ENCODE measurements around the gene AQP11. TPM values are rescaled to one million over a fixed set of nuclear protein-coding genes. Genes with fewer than 3 reads are reported as not detected.

The AQP11 gene
- total RNA-seq, 1 donor from 2014 or later: 1.6 TPM

DNA sequence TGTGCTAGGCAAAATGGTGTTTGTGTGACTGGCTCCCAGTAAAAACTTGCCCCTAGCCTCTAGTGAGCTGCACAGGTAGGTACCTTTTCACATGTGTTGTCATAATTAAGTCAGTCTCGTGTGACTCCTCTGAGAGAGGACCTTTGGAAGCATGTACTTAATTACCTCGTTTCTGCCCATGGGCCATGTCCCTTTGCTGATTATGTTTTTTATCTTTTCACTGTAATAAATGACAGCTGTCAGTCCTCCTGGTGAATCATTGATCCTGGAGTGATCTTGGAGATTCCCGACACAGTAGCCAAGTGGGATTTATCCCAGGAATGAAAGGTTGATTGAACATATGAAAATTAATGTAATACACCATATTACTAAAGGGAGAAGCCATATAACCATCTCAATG is 60.4 kb downstream of the AQP11 start:
- no peaks in the 10 kb centered on the region for H3K27me3 Mint-ChIP-seq (ENCODE audit: low read depth)
- no peak for DNase-seq (ENCODE audit: low spot score)
- H3K4me1 Mint-ChIP-seq (ENCODE audit: low read depth): peaks cover 2% of the 10 kb centered on the region
- H3K36me3 Mint-ChIP-seq (ENCODE audit: low read depth): no peaks in the 10 kb centered on the region
- H3K4me3 Mint-ChIP-seq (ENCODE audit: unreplicated experiment): no peak overlapping the region
- TF ChIP-seq, protein P1, sequence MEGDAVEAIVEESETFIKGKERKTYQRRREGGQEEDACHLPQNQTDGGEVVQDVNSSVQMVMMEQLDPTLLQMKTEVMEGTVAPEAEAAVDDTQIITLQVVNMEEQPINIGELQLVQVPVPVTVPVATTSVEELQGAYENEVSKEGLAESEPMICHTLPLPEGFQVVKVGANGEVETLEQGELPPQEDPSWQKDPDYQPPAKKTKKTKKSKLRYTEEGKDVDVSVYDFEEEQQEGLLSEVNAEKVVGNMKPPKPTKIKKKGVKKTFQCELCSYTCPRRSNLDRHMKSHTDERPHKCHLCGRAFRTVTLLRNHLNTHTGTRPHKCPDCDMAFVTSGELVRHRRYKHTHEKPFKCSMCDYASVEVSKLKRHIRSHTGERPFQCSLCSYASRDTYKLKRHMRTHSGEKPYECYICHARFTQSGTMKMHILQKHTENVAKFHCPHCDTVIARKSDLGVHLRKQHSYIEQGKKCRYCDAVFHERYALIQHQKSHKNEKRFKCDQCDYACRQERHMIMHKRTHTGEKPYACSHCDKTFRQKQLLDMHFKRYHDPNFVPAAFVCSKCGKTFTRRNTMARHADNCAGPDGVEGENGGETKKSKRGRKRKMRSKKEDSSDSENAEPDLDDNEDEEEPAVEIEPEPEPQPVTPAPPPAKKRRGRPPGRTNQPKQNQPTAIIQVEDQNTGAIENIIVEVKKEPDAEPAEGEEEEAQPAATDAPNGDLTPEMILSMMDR (IDR thresholded peaks at IDR 0.05): no peak
- no peaks in the 10 kb centered on the region for H3K9me3 Mint-ChIP-seq (ENCODE audit: low read depth)
- H3K27ac Mint-ChIP-seq (ENCODE audit: unreplicated experiment): no peak overlapping the region

DNA sequence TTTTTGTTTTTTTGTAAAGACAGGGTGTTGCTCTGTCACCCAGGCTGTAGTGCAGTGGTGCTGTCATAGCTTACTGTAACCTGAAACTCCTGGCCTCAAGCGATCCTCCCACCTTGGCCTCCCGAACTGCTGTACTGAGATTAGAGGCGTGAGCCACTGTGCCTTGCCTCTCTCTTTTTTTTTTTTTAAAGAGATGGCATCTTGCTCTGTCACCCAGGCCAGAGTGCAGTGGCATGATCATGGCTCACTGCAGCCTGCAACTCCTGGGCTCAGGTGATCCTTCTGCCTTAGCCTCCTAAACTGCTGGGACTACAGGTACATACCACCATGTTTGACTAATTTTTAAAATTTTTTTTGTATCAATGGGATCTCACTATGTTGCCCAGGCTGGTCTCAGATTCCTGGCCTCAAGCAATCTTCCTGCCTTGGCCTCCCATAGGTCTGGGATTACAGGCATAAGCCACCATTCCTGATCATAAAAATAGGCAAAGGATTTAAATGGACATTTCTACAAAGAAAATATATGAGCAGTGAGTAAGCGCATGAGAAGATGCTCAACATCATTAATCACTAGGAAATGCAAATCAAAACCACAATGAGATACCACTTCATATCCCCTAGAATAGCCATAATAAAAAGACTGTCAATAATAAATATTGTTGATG is 65.1 kb downstream of the AQP11 start:
- TF ChIP-seq, protein P1 (IDR thresholded peaks at IDR 0.05): no peak
- no peak for DNase-seq (ENCODE audit: low spot score)
- Mint-ChIP-seq H3K27ac (ENCODE audit: unreplicated experiment) (no peak overlapping the region), H3K4me3 (ENCODE audit: unreplicated experiment) (no peak overlapping the region), H3K4me1 (ENCODE audit: low read depth) (peaks cover 14% of the 10 kb centered on the region), H3K36me3 (ENCODE audit: low read depth) (no peaks in the 10 kb centered on the region), H3K27me3 (ENCODE audit: low read depth) (no peaks in the 10 kb centered on the region), H3K9me3 (ENCODE audit: low read depth) (no peaks in the 10 kb centered on the region)

DNA sequence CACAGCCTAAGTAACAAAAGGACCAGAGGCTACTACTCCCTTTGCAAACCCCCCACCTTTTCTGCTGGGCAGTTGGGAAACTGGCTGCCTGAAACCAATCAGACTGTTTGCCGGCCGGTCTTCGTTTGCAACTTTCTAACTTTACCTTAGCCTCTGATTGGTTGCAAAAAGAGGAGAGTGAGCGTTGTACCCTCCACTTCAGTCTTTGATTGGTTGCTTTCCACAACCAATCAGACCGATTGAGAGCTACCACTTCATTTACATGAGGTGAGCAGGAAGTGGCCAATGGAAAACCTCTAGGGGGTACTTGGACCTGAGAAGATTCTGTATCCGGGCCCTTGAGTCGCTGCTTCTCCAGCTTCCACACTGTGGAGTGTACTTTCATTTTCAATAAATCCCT is 66.6 kb downstream of the AQP11 start:
- TF ChIP-seq, protein P1 (IDR thresholded peaks at IDR 0.05): no peak
- Mint-ChIP-seq H3K36me3 (ENCODE audit: low read depth) (no peaks in the 10 kb centered on the region), H3K27me3 (ENCODE audit: low read depth) (no peaks in the 10 kb centered on the region), H3K9me3 (ENCODE audit: low read depth) (no peaks in the 10 kb centered on the region), H3K27ac (ENCODE audit: unreplicated experiment) (no peak overlapping the region), H3K4me3 (ENCODE audit: unreplicated experiment) (no peak overlapping the region), H3K4me1 (ENCODE audit: low read depth) (peaks cover 14% of the 10 kb centered on the region)
- DNase-seq (ENCODE audit: low spot score): no peak

DNA sequence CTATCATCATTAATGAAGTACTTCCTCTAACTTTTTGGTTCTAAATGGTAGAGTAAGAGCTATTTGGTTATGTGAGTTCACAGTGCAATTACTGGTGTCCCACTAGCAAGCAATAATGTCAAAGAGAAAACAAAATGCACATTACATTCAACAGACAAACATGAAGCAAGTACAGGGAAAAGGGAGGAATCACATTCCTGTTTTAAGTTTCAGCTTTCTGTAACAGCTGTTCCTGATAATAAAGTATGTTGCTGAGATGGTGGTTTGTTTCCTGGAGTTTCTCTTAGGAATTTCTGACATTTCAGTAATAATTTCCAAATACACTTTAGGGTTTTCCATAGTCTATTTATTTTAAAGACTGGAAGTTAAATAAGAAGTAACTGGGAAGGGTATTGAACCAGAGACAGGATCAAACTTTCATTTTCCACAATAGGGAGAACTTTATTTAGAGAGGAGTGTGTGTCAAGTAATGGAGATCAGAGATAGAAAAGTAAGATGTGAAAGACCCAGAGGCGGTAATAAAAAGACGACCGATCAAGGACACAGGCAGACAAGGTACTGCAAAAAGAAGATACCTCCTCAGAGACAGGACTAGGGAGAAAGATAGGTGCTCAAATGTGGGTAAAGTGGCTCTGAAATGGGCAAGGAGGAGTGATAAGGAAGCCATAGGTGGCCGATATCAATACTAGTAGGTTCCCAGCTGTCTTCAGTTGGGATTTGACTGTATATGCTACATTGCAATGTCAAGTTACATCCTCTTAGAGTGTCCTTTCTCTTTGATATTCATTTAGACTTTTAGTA is 68.7 kb downstream of the AQP11 start:
- Mint-ChIP-seq H3K27me3 (ENCODE audit: low read depth) (no peaks in the 10 kb centered on the region), H3K27ac (ENCODE audit: unreplicated experiment) (peak overlapping the region; percentile 81), H3K4me1 (ENCODE audit: low read depth) (peaks cover 14% of the 10 kb centered on the region), H3K4me3 (ENCODE audit: unreplicated experiment) (no peak overlapping the region), H3K9me3 (ENCODE audit: low read depth) (no peaks in the 10 kb centered on the region), H3K36me3 (ENCODE audit: low read depth) (peaks cover 2% of the 10 kb centered on the region)
- TF ChIP-seq, protein P1 (IDR thresholded peaks at IDR 0.05): no peak
- DNase-seq (ENCODE audit: low spot score): no peak

Other genes with a start within 250 kb of the AQP11 start
- 24.5 to 30.2 TPM (median 28.2 TPM) in 3 replicates for gene PAK1, start 115.9 kb upstream of the AQP11 start, total RNA-seq
- 60.1 to 80.1 TPM (median 70.3 TPM) in 3 replicates for gene CLNS1A, start 47.8 kb downstream of the AQP11 start, total RNA-seq
- 61.3 to 65.0 TPM (median 64.2 TPM) in 3 replicates for gene RSF1, start 230.8 kb downstream of the AQP11 start, total RNA-seq
- 35.9 to 47.3 TPM (median 45.1 TPM) in 3 replicates for gene AAMDC, start 231.2 kb downstream of the AQP11 start, total RNA-seq

All from chondrocyte (in vitro differentiated cells).